HG03039 (cell line): Measurements from ENCODE around the gene GAL3ST1.
"Not testable (repeated sequence)": the region's sequence is repeated elsewhere in the genome, so short reads cannot be mapped to it uniquely, and the experiment has no call there.

Experiments used
- ATAC-seq: cut with Tn5 transposase; IDR thresholded peaks from one replicate; pipeline ENCODE4 v1.9.1; 2021; ENCODE audit warnings: mild to moderate bottlenecking, moderate library complexity; ENCODE audit not compliant: unreplicated experiment

The GAL3ST1 gene

GRCh38 chr22:30565341-30565740 is 9.1 kb downstream of the GAL3ST1 start:
- no peak for ATAC-seq

GRCh38 chr22:30564761-30565119 is 9.7 kb downstream of the GAL3ST1 start:
- ATAC-seq = no peak

DNA sequence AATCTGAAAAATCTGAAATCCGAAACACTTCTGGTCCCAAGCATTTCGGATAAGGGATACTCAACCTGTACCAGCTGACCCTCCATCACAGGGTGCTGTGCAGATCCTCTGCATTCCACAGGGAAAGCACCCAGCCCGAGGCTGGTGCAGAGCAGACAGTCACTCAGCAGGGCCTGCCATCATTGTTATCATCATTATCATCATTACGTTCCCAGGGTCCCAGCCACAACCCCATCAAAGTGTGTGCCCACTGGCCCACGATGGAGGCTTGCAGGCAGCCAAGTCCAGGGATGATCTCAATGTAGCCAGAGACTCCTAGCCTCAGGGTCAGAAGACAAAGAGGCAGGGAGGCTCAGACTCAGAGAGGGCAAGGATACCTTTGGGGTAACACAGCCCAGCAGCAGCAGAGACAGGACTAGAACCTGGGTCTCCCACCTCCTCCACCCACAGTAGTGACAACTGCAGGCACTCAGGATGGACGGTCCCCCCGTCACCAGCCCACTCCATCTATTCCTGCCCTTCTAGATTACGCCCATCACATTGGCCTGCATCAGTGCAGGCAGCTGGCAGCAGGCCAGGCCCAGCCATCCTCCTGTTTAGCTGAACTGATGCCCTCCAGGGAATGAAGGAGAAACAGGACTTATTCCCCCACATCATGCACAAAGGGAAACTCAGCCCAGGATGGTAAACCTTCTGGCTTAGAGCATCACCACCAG is 10.3 kb downstream of the GAL3ST1 start:
- ATAC-seq = no peak

DNA sequence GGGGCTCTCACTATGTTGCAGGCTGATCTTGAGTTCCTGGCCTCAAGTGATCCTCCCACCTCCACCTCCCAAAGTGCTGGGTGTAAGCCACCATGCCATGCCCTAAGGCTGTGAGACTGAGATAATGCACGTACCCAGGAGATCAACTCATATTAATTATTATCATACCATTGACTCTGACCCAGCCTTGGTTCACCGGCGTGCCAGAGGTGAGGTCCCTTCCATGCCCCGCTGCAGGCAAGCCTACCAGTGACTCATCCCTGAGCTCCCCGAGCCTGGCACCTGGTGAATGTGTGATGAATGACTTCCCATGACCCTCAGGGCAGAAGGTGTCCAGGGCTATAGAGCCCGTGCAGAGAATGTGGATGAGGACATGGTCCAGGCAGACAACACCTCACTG is 12.1 kb downstream of the GAL3ST1 start:
- no peak for ATAC-seq

DNA sequence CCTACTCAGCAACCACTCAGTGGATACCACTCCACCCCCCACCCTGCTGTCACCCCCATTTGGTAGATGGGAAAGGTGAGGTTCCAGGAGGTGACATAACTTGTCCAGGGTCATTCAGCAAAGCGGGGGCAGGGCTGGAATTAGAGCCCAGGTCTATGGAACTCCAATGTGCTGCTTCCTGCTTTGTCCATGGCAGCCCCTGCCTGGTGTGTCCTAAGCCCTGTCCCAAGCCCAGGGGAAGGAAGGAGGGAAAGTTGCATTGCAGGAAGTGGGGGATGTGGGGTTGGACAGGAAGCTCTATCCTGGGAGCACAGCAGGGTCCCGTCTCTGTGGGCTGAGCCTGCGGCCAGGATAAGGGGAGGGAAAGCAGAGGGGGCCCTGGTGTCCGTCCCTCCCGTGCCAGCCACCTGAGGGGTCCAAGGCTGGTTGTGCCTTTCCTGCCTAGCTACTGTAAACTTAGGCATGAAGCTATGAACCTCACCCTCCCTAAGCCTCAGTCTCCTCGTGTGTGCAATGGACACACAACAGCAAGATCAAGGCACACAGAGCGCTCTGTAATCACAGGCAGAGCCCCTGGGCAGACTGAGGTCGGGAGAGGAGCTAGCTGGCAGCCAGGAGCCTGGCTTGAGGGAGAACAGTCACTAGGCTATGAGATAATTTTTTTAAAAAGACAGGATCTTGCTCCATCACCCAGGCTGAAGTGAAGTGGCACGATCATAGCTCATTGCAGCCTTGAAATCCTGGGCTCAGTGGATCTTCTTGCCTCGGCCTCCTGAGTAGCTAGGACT is 12.9 kb downstream of the GAL3ST1 start:
- no peak for ATAC-seq

DNA sequence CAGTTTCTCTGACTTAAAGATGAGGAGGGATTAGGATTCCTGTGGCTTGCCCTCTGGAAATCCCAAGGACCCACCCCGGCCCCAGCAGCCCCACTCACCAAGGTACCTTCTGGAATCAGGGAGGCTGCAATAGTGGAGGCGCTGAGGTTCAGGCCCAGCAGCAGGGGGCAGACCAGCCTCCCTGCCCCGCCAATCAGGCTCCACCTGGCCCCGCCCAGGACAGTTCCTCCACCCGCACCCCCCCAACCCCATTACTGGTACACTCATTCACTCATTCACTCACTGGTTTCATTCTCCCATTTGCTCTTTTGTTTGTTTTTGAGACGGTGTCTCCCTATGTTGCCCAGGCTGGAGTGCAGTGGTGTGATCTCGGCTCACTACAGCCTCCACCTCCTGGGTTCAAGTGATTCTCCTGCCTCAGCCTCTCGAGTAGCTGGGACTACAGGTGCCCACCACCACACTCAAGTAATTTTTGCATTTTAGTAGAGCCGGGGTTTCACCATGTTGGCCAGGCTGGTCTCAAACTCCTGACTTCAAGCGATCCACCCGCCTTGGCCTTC is 13.7 kb downstream of the GAL3ST1 start:
- ATAC-seq = not testable (repeated sequence)

GRCh38 chr22:30559889-30560288 is 14.6 kb downstream of the GAL3ST1 start:
- no peak for ATAC-seq

GRCh38 chr22:30557243-30557642 is 17.2 kb downstream of the GAL3ST1 start:
- ATAC-seq = no peak

DNA sequence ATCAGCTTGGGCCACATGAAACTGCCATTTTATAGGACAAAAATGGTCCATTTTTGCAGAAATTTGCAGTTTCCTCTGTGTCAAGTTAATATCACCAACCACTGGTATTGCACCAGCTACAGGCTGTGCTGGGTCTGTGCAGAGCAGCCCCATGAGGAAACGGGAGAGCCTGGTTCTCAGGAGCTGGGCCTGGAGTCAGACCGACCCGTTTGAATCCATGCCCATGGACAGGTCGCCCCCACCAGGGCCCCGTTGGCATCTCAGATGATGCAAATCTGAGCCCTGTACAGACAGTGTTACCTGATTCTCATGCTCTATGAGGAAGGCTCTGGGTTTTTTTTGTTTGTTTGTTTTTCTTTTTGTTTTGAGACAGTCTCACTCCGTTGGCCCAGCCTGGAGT is 18.1 kb downstream of the GAL3ST1 start:
- no peak for ATAC-seq

- ATAC-seq = no peak
Observed at GRCh38 chr22:30555282-30556210, 18.9 kb downstream of the GAL3ST1 start.

DNA sequence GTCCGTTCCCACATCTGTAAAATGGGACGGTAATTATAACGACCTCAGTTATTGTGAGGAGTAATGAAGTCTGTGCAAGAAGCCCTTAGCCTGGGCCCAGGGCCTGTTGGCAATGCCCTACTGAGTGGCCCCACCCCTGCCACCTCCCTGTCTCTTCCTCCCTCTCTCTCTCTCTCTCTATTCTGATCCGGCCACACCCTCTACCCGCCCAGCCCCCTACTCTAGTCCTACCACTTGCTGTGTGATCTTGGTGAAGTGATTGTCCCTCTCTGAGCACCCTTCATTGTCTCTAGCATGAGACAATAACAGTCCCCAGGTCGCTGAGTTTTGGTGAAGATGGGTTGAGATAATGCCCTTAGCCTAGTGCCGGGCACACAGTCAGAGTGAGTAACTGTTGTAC is 20.5 kb downstream of the GAL3ST1 start:
- ATAC-seq = no peak

DNA sequence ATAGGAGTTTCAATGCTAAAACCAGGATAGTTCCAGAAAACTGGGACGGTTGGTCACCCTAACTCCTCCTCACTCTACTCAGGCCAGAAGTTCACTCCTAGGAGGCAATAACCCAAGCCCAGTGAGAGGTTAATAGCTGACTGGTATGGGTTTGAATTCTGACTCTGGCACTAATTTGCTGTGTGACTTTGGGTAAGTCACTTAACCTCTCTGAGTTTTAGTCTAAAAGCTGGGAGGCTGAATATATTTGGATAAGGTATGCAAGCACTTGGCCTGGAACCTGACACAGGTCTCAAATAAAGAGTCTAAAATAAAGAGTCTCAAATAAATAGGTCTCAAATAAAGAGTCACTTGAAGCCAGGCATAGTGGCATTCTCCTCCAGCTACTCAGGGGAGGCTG is 21.7 kb downstream of the GAL3ST1 start:
- no peak for ATAC-seq

DNA sequence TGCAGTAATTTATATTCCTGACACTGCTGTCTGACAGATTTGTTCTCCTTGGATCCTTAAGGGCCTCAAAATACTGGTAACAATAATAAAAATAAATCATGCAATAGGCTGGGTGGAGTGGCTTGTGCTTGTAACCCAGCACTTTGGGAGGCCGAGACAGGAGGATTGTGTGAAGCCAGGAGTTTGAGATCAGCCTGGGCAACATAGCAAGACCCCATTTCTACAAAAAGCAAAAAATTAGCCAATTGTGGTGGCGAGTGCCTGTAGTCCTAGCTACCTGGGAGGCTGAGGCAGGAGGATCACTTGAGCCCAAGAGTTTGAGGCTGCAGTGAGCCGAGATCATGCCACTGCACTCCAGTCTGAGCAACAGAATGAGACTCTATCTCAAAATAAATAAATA is 22.7 kb downstream of the GAL3ST1 start:
- ATAC-seq = not testable (repeated sequence)

DNA sequence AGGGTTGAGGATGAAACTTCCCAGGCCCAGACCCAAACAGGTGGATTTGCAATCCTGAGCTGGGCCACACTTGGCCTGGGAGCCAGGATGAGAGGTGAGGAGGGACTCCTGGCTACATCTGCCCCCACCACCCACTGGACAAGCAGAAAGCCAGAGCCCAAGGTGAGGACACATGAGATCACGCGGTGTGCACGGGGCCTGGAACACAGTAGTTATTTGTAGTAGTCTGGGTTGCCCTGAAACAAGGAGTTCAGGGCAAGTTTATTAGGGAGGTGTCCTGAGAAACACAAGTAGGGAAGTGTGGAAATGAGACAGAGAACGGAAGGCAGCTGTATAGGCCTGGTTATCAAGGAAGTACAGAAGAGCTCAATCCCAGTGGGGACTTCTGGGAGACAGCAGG is 27.3 kb downstream of the GAL3ST1 start:
- ATAC-seq = no peak

DNA sequence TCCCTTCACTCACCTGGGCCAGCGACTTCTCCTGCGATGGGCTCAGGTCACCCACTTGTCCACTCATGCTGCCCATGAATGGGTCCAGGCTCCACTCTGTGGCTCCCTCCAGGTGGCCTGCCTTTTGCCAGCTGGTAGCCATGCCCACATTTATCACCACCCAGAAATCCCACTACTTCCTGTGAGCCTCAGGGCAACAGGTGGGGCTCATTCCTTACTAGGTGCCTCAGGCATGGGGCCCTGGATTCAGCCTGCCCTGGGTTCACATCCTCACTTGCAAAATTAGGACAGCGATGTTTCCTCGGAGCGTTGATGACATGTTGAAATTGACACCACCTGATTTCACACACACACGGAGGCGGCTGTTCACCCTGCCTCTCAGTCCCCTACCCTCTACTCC is 27.8 kb downstream of the GAL3ST1 start, which contains the start of gene SEC14L6:
SEC14L6 (minus strand) TSS at position 126 of the 400 bp plus-strand sequence; CDS start at position 67, 59 bp downstream.
- ATAC-seq = no peak

DNA sequence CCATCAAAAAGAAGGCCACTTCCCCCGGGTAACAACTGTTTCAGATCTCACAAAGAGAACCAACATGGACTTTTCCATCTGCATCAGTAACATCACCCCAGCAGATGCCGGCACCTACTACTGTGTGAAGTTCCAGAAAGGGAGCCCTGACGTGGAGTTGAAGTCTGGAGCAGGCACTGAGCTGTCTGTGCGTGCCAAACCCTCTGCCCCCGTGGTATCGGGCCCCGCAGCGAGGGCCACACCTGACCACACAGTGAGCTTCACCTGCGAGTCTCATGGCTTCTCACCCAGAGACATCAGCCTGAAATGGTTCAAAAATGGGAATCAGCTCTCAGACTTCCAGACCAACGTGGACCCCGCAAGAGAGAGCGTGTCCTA is 31.7 kb downstream of the GAL3ST1 start:
- ATAC-seq = no peak

GRCh38 chr22:30541961-30542810 is 32.3 kb downstream of the GAL3ST1 start:
- ATAC-seq = no peak

- ATAC-seq = not testable (repeated sequence)
Observed at GRCh38 chr22:30541511-30541910, 33.0 kb downstream of the GAL3ST1 start.

DNA sequence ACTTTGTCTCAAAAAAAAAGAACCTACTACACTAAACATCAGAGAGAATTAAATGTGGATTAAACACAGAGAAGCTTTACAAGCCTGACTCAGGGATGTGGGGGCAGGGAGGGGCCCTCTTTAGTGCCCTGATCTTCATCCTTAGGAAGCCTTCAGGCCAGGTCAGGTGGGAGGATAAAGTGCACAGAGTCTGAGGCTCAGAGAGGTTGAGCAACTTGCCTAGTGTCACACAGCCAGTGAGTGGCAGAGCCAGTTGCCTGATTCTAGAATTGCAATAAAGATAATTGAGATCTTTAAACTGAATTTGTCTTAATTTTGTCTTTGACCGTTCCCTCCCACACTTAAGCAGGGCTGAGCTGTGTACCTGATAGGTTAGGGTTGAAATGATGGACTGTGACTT is 35.1 kb downstream of the GAL3ST1 start:
- no peak for ATAC-seq

- no peak for ATAC-seq
Observed at GRCh38 chr22:30538280-30538679, 36.2 kb downstream of the GAL3ST1 start.
